Activated naive CD4-positive, alpha-beta T cell treated with anti-CD3 and anti-CD28 coated beads, Interleukin-2, amount 50 U/mL, for 24 hours (primary cell): ENCODE results near the gene RNASEH2B.

Source experiments
- H3K27ac Mint-ChIP-seq: one replicate; pipeline ENCODE4 v1.8.0; 2021; ENCODE audit warnings: mild to moderate bottlenecking, mixed read lengths
- H3K27me3 Mint-ChIP-seq: one replicate; pipeline ENCODE4 v1.8.0; 2021; ENCODE audit warnings: mixed read lengths
- H3K36me3 Mint-ChIP-seq: one replicate; pipeline ENCODE4 v1.8.0; 2021; ENCODE audit warnings: mixed read lengths
- H3K4me1 Mint-ChIP-seq: one replicate; pipeline ENCODE4 v1.8.0; 2021; ENCODE audit warnings: mixed read lengths
- H3K4me3 Mint-ChIP-seq: one replicate; pipeline ENCODE4 v1.8.0; 2021; ENCODE audit warnings: mild to moderate bottlenecking, mixed read lengths
- H3K9me3 Mint-ChIP-seq: one replicate; pipeline ENCODE4 v1.8.0; 2021; ENCODE audit warnings: mixed read lengths

Gene RNASEH2B

DNA sequence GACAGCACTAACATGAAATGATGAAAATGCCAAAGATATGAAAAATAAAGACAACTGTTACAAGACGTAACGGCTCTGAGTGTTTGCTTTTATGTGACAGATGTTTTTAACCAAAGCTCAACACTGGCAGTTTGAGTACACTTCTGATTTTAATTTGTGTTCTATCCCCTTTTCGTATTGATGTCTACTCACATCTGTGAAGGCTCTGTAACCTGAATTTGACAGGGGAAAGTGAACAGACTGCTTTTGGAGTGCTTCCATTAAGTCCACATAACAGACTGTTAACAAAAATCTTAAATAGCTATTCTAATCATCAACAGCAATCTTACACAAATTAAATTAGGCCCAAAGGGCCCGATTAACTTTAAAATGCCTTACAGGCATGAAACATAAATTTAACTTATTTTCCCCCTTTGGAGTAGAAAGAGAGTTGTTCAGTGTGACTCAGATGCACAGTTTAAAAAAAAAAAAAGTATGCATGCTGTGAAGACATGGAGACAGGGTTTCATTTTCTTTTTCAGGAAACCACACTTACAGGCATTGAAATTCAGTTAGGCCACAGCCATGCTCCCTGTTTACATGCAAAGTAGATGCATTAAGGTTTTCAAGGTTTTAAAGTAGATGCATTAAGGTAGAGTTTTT lies 16.3 kb upstream of the RNASEH2B start:
- Mint-ChIP-seq H3K4me1 (peaks cover 46% of the 10 kb centered on the region), H3K9me3 (no peaks in the 10 kb centered on the region), H3K27ac (peak overlapping the region; percentile 88), H3K36me3 (peaks cover 5% of the 10 kb centered on the region), H3K27me3 (no peaks in the 10 kb centered on the region), H3K4me3 (peak overlapping the region; percentile 73)

DNA sequence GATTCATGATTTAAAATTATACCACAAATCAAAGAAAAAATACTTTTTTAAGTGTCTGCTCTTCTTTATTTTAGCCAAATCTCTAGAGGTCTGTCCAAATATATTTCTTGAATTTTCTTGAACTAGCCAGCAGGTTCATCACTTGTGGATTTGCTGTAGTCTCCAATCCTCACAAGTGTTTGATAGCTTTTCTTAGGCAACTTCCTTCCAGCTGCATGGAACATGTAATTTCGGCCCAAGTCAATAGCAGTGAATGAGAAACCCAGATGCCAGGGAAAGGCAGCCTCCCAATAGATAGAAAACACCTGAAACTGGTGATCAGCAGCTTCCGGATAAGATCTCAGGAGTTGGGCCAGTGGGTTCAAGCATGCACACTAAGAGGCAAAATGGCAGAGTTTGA lies 15.6 kb upstream of the RNASEH2B start:
- Mint-ChIP-seq H3K27me3 (no peaks in the 10 kb centered on the region), H3K36me3 (peaks cover 5% of the 10 kb centered on the region), H3K9me3 (no peaks in the 10 kb centered on the region), H3K27ac (peak overlapping the region; percentile 43), H3K4me3 (no peak overlapping the region), H3K4me1 (peaks cover 46% of the 10 kb centered on the region)

DNA sequence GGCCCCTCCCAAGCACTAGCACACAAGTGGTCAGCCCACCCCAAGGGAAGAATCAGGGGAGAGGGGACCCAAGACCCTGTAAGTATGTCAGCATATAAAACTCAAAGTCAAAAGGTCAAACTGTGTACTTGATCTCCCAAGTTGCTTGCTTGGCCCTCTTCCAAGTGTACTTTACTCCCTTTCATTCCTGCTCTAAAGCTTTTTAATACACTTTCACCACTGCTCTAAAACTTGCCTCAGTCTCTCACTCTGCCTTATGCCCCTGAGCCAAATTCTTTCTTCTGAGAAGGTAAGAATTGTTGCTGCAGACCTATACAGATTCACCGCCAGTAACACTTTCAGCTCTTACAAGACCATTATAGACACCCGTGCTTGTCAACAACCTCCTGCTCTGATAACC lies 15.1 kb upstream of the RNASEH2B start:
- Mint-ChIP-seq H3K36me3 (peaks cover 5% of the 10 kb centered on the region), H3K4me1 (peaks cover 46% of the 10 kb centered on the region), H3K27ac (no peak overlapping the region), H3K27me3 (no peaks in the 10 kb centered on the region), H3K9me3 (no peaks in the 10 kb centered on the region), H3K4me3 (no peak overlapping the region)

DNA sequence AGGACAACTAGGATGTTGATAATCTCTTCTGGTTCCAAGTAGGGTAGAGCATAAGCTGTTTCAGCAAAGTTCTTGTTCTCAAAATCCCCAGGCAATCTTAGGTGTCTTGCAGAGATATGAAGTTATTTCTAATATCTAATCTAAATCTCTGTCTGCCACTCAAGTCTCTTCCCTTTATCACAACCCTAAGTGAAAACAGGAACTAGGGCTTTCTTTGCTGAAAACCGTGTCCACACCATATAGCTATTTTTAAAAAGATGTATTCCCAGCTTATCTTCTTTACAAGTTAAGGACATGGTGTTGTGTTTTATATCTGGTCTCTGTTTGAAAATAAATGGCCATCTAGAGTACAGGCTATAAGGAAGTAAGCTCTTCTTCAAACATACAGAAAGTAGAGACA lies 11.3 kb upstream of the RNASEH2B start:
- H3K36me3 Mint-ChIP-seq, result peaks cover 5% of the 10 kb centered on the region
- H3K4me3 Mint-ChIP-seq, result no peak overlapping the region
- no peaks in the 10 kb centered on the region for H3K9me3 Mint-ChIP-seq
- no peak overlapping the region for H3K27ac Mint-ChIP-seq
- H3K4me1 Mint-ChIP-seq, result peaks cover 16% of the 10 kb centered on the region
- no peaks in the 10 kb centered on the region for H3K27me3 Mint-ChIP-seq

DNA sequence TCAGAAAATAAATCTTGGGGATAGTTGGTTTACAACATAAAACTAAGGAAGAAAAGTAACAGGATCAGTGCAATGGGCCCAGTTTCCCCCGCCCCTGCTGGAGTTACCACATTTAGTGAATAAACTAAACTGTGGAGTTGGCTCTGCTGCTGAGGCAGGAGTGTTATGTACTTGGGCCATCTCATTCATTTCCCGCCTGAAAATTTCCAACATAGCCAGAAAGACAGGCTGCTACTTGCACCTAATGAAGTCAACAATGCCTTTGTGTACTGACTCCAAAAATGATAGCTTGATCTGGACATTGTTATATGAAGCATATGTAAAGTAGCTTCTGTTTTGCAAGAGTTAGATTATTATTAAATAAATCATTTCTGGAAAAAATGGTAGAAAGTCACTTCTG lies 7.9 kb upstream of the RNASEH2B start:
- Mint-ChIP-seq H3K4me1 (no peaks in the 10 kb centered on the region), H3K27ac (no peak overlapping the region), H3K4me3 (no peak overlapping the region), H3K27me3 (no peaks in the 10 kb centered on the region), H3K9me3 (no peaks in the 10 kb centered on the region), H3K36me3 (no peaks in the 10 kb centered on the region)

DNA sequence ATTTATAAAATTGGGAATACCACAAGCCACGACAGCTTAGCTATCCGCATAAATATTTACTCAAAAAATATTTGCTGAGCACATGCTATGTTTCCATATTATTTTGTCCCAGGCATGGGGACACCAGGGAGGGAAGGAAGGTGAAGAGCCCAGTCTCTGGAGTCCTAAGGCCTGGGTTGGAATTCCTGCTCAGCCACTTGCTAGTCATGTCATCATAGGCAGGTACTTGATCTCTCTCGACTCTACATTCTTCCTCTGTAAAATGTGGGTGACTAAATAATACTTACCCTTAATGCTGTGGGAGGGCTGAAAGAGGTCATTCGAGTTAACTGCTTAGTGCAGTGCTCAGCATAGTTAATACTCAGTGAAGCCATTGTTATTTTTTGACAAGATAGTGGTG lies 4.3 kb upstream of the RNASEH2B start:
- Mint-ChIP-seq H3K4me3 (no peak overlapping the region), H3K9me3 (no peaks in the 10 kb centered on the region), H3K4me1 (no peaks in the 10 kb centered on the region), H3K36me3 (no peaks in the 10 kb centered on the region), H3K27me3 (no peaks in the 10 kb centered on the region), H3K27ac (no peak overlapping the region)

GRCh38 chr13:50907781-50908180 lies 1.8 kb upstream of the RNASEH2B start:
- Mint-ChIP-seq H3K4me1 (peaks cover 17% of the 10 kb centered on the region), H3K27ac (no peak overlapping the region), H3K9me3 (no peaks in the 10 kb centered on the region), H3K36me3 (no peaks in the 10 kb centered on the region), H3K27me3 (no peaks in the 10 kb centered on the region), H3K4me3 (no peak overlapping the region)

- Mint-ChIP-seq H3K27me3 (no peaks in the 10 kb centered on the region), H3K4me1 (peaks cover 17% of the 10 kb centered on the region), H3K27ac (peak overlapping the region; percentile 23), H3K4me3 (peak overlapping the region; percentile 55), H3K36me3 (no peaks in the 10 kb centered on the region), H3K9me3 (no peaks in the 10 kb centered on the region)
Measured at GRCh38 chr13:50908371-50908770, 1.2 kb upstream of the RNASEH2B start.

GRCh38 chr13:50910485-50910805 lies 854 bp downstream of the RNASEH2B start:
- Mint-ChIP-seq H3K27ac (peak overlapping the region; percentile 99), H3K36me3 (no peaks in the 10 kb centered on the region), H3K4me1 (peaks cover 33% of the 10 kb centered on the region), H3K4me3 (peak overlapping the region; percentile 89), H3K27me3 (no peaks in the 10 kb centered on the region), H3K9me3 (no peaks in the 10 kb centered on the region)

- Mint-ChIP-seq H3K27me3 (no peaks in the 10 kb centered on the region), H3K36me3 (no peaks in the 10 kb centered on the region)
Measured at GRCh38 chr13:50911081-50911631, 1.6 kb downstream of the RNASEH2B start.

GRCh38 chr13:50911937-50912795 lies 2.6 kb downstream of the RNASEH2B start:
- Mint-ChIP-seq H3K4me3 (peak overlapping the region; percentile 89), H3K4me1 (peaks cover 50% of the 10 kb centered on the region), H3K36me3 (no peaks in the 10 kb centered on the region), H3K9me3 (no peaks in the 10 kb centered on the region), H3K27ac (peak overlapping the region; percentile 75), H3K27me3 (no peaks in the 10 kb centered on the region)

More at GRCh38 chr13:50911081-50911631, 1.6 kb downstream of the RNASEH2B start:
- Mint-ChIP-seq H3K4me1 (peaks cover 40% of the 10 kb centered on the region), H3K27ac (peak overlapping the region; percentile 99), H3K4me3 (peak overlapping the region; percentile 89), H3K9me3 (no peaks in the 10 kb centered on the region)

DNA sequence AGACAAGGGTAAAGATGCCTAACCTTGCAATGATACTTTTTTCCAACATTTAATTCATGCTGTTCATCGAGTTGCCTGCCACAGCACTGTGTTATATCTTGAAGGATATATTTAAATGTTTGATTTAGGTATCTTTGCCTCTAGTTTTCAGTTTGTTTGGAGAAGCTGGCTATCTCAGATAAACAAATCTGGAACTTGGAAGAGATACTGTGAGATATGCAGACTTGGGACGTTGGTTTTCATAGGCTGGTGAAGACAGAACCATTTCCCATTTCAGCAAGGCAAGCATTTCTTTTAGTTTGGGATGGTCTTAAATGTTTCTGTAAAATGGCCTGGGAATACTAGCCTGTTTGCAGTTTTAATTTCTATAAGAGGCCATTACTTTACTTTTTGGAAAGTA lies 3.3 kb downstream of the RNASEH2B start:
- no peaks in the 10 kb centered on the region for H3K36me3 Mint-ChIP-seq
- H3K27me3 Mint-ChIP-seq, result no peaks in the 10 kb centered on the region
- no peak overlapping the region for H3K4me3 Mint-ChIP-seq
- H3K4me1 Mint-ChIP-seq, result peaks cover 57% of the 10 kb centered on the region
- no peaks in the 10 kb centered on the region for H3K9me3 Mint-ChIP-seq
- H3K27ac Mint-ChIP-seq, result no peak overlapping the region

- Mint-ChIP-seq H3K9me3 (no peaks in the 10 kb centered on the region), H3K27ac (peak overlapping the region; percentile 55), H3K27me3 (no peaks in the 10 kb centered on the region), H3K36me3 (no peaks in the 10 kb centered on the region), H3K4me1 (peaks cover 68% of the 10 kb centered on the region), H3K4me3 (no peak overlapping the region)
Measured at GRCh38 chr13:50914176-50914700, 4.6 kb downstream of the RNASEH2B start.

DNA sequence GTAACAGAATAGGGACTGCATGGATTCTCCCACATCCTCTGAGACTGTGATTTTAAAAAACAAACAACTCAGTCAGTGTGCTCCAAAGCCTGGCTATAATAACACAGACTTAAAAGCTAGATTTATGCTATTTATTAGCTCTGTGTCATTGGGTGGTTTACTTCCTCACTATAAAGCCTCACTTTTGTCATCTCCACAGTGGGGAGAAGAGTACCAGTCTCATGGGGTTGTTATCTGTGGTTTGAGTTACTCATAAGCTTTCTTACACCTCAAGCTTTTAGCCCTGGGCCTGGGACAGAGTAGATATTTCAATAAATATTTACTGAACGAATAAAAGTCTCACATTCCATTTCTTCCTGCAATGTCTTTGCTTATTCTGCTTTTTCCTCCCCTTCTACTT lies 5.3 kb downstream of the RNASEH2B start:
- peaks cover 74% of the 10 kb centered on the region for H3K4me1 Mint-ChIP-seq
- no peaks in the 10 kb centered on the region for H3K9me3 Mint-ChIP-seq
- no peaks in the 10 kb centered on the region for H3K27me3 Mint-ChIP-seq
- no peak overlapping the region for H3K4me3 Mint-ChIP-seq
- H3K36me3 Mint-ChIP-seq, result peaks cover 1% of the 10 kb centered on the region
- H3K27ac Mint-ChIP-seq, result no peak overlapping the region

- no peak overlapping the region for H3K27ac Mint-ChIP-seq
- H3K36me3 Mint-ChIP-seq, result peaks cover 3% of the 10 kb centered on the region
- no peaks in the 10 kb centered on the region for H3K27me3 Mint-ChIP-seq
- peaks cover 74% of the 10 kb centered on the region for H3K4me1 Mint-ChIP-seq
- H3K4me3 Mint-ChIP-seq, result no peak overlapping the region
- no peaks in the 10 kb centered on the region for H3K9me3 Mint-ChIP-seq
Measured at GRCh38 chr13:50915565-50915964, 6.0 kb downstream of the RNASEH2B start.

DNA sequence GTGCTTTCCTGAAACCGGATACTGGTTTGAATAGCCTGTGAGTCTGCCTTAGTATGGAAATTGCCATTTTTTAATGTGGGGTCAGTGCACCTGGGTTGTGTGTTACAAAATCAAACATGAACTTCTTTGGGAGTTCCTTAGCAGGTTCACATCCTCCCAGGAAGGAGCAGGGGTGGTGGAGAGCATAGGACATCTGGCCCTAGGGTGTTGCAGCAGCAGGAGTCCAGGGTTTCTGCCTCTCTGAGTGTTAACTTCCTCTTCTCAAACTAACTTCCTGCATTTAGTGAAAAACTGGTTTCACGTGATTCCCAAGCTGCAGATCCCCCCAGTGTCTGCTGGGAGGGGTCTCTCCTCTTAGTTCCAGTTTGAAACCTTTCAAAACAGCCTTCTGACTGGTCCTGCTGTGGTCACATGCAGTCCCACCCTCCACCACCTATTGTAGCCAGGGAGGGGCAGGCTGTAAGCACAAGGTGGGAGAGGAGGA lies 7.2 kb downstream of the RNASEH2B start:
- H3K27ac Mint-ChIP-seq, result no peak overlapping the region
- H3K27me3 Mint-ChIP-seq, result no peaks in the 10 kb centered on the region
- no peaks in the 10 kb centered on the region for H3K9me3 Mint-ChIP-seq
- peaks cover 66% of the 10 kb centered on the region for H3K4me1 Mint-ChIP-seq
- peaks cover 4% of the 10 kb centered on the region for H3K36me3 Mint-ChIP-seq
- H3K4me3 Mint-ChIP-seq, result peak overlapping the region; percentile 64
